Common myeloid progenitor, CD34-positive (primary cell): ENCODE results near the gene ITPKB.
A peak's percentile ranks its signal among the peaks of the same experiment; 100 is the strongest.

Experiments used
- CTCF ChIA-PET: fragments of 350-600 bp; sonication (Branson Sonifier 250); formaldehyde crosslinking; loops from one replicate; lab custom pipeline; 2021; ENCODE audit warnings: antibody characterized with exemption; lab: Charles Lee
- POLR2A ChIA-PET: fragments of 350-600 bp; sonication (Branson Sonifier 250); formaldehyde crosslinking; loops from one replicate; lab custom pipeline; 2021; ENCODE audit warnings: antibody characterized with exemption; lab: Charles Lee
- DNase-seq, 3 donors: peaks; one replicate each; pipeline versions ENCODE4 v3.0.0 to v3.0.0-alpha.2; 2013
- H3K27ac ChIP-seq, 2 experiments: 1 replicate in 1 of 2; 2 replicates in 1 of 2; pipeline ENCODE4 v1.7.0; 2013; ENCODE audit warnings: inconsistent platforms in 2 of 2, low read length in 2 of 2, mild to moderate bottlenecking in 2 of 2, low read depth in 1 of 2, moderate library complexity in 1 of 2; ENCODE audit not compliant: severe bottlenecking in 2 of 2, insufficient read depth in 1 of 2, poor library complexity in 1 of 2
- H3K27me3 ChIP-seq, 5 experiments: replicated peaks in 2 of 5; 1 replicate in 3 of 5; 2 replicates in 2 of 5; pipeline versions ENCODE4 v1.6.1 to v1.7.0; 2013; ENCODE audit warnings: low read length in 4 of 5, mild to moderate bottlenecking in 2 of 5, moderate library complexity in 2 of 5, inconsistent platforms in 1 of 5; ENCODE audit not compliant: insufficient read depth in 5 of 5, control insufficient read depth in 4 of 5
- H3K36me3 ChIP-seq, 4 experiments: 1 replicate in 2 of 4; 2 replicates in 2 of 4; pipeline versions ENCODE4 v1.6.1 to v1.7.0; 2013; ENCODE audit warnings: low read length in 3 of 4, control low read depth in 1 of 4, mild to moderate bottlenecking in 1 of 4; ENCODE audit not compliant: control insufficient read depth in 4 of 4, insufficient read depth in 4 of 4
- H3K4me1 ChIP-seq, 4 experiments: 1 replicate in 3 of 4; 2 replicates in 1 of 4; pipeline versions ENCODE4 v1.6.1 to v1.7.1; 2013; ENCODE audit warnings: low read length in 3 of 4, mild to moderate bottlenecking in 3 of 4, control low read depth in 1 of 4, inconsistent platforms in 1 of 4, moderate library complexity in 1 of 4; ENCODE audit not compliant: control insufficient read depth in 4 of 4, insufficient read depth in 4 of 4; ENCODE audit errors: control extremely low read depth in 1 of 4
- H3K4me3 ChIP-seq, 7 experiments: 1 replicate in 4 of 7; 2 replicates in 3 of 7; pipeline versions ENCODE4 v1.5.1 to v1.7.0; 2013; ENCODE audit warnings: mild to moderate bottlenecking in 7 of 7, low read length in 6 of 7, moderate library complexity in 6 of 7, inconsistent platforms in 2 of 7, low read depth in 2 of 7, control low read depth in 1 of 7; ENCODE audit not compliant: insufficient read depth in 4 of 7, control insufficient read depth in 1 of 7; ENCODE audit errors: extremely low read depth in 1 of 7
- H3K9me3 ChIP-seq, 5 experiments: 1 replicate in 4 of 5; 2 replicates in 1 of 5; pipeline versions ENCODE4 v1.6.1 to v1.7.1; 2013; ENCODE audit warnings: low read length in 4 of 5, mild to moderate bottlenecking in 2 of 5, inconsistent platforms in 1 of 5, low read depth in 1 of 5, moderate library complexity in 1 of 5; ENCODE audit not compliant: control insufficient read depth in 4 of 5, insufficient read depth in 2 of 5; ENCODE audit errors: control extremely low read depth in 1 of 5
- WGBS: methylation state at CpG from one replicate; pipeline ENCODE4 v1.1.5; 2013; ENCODE audit not compliant: insufficient coverage; 5-methylcytosine and 5-hydroxymethylcytosine counted together

Gene ITPKB

GRCh38 chr1:226736001-226736907 is 2.8 kb downstream of the ITPKB start:
- 92% methylated on average over 39 of the region's 39 CpGs for WGBS
- peaks cover 8 to 37% (median 26%) of the 10 kb centered on the region in 4 experiments for H3K36me3 ChIP-seq
- peak overlapping the region in 6 of 7 experiments; percentile 84 to 98 (median 91) for H3K4me3 ChIP-seq
- ChIA-PET POLR2A (no interaction called here), CTCF (interaction anchor here (0.7 to 1.8 kb wide), 7 partner anchors 8 to 84 kb away, joined by 3 to 6 read pairs (median 3); no protein-coding TSS in a partner anchor)
- no peak for DNase-seq
- no peaks in the 10 kb centered on the region for H3K27me3 ChIP-seq
- H3K9me3 ChIP-seq: no peaks in the 10 kb centered on the region
- no peak overlapping the region for H3K27ac ChIP-seq
- peaks cover 23 to 71% (median 68%) of the 10 kb centered on the region in 4 experiments for H3K4me1 ChIP-seq

GRCh38 chr1:226735576-226735975 is 3.5 kb downstream of the ITPKB start:
- Histone ChIP-seq H3K4me1 (peaks cover 28 to 70% (median 67%) of the 10 kb centered on the region in 4 experiments), H3K27ac (no peak overlapping the region), H3K36me3 (peaks cover 8 to 37% (median 26%) of the 10 kb centered on the region in 4 experiments), H3K27me3 (no peaks in the 10 kb centered on the region), H3K4me3 (peak overlapping the region in 1 of 7 experiments; percentile 10), H3K9me3 (no peaks in the 10 kb centered on the region)
- CTCF ChIA-PET: interaction anchor here (1.1 to 2.7 kb wide), 5 partner anchors 9 to 93 kb away, joined by 4 to 10 read pairs (median 6); no protein-coding TSS in a partner anchor
- 96% methylated on average over 11 of the region's 12 CpGs for WGBS
- POLR2A ChIA-PET: no interaction called here
- no peak for DNase-seq

- no peak overlapping the region for H3K27ac ChIP-seq
- 78% methylated on average over 3 of the region's 3 CpGs for WGBS
- no peaks in the 10 kb centered on the region for H3K27me3 ChIP-seq
- H3K9me3 ChIP-seq: no peaks in the 10 kb centered on the region
- H3K4me1 ChIP-seq: peaks cover 19 to 66% (median 60%) of the 10 kb centered on the region in 4 experiments
- ChIA-PET POLR2A (no interaction called here), CTCF (interaction anchor here (0.9 to 2.7 kb wide), 6 partner anchors 12 to 108 kb away, joined by 3 to 10 read pairs (median 4); no protein-coding TSS in a partner anchor)
- H3K4me3 ChIP-seq: peak overlapping the region in 1 of 7 experiments; percentile 20
- H3K36me3 ChIP-seq: peaks cover 12 to 45% (median 31%) of the 10 kb centered on the region in 4 experiments
- DNase-seq: no peak
Observed at GRCh38 chr1:226734611-226735153, 4.4 kb downstream of the ITPKB start.

- Histone ChIP-seq H3K36me3 (peaks cover 12 to 46% (median 33%) of the 10 kb centered on the region in 4 experiments), H3K9me3 (no peaks in the 10 kb centered on the region), H3K27me3 (no peaks in the 10 kb centered on the region), H3K27ac (no peak overlapping the region), H3K4me1 (peaks cover 17 to 63% (median 57%) of the 10 kb centered on the region in 4 experiments), H3K4me3 (peak overlapping the region in 3 of 7 experiments; percentile 5 to 56 (median 50))
- POLR2A ChIA-PET: interaction anchor here (1.0 kb wide), 1 partner anchor 10 kb away, joined by 3 read pairs; no protein-coding TSS in a partner anchor
- CTCF ChIA-PET: interaction anchor here (1.2 to 2.7 kb wide), 7 partner anchors 8 to 107 kb away, joined by 3 to 10 read pairs (median 4); no protein-coding TSS in a partner anchor
- 95% methylated on average over 4 of the region's 4 CpGs for WGBS
- DNase-seq: no peak
Observed at GRCh38 chr1:226733876-226734275, 5.2 kb downstream of the ITPKB start.

- H3K27me3 ChIP-seq: no peaks in the 10 kb centered on the region
- no peaks in the 10 kb centered on the region for H3K9me3 ChIP-seq
- CTCF ChIA-PET: interaction anchor here (1.2 to 2.7 kb wide), 4 partner anchors 8 to 28 kb away, joined by 3 to 10 read pairs (median 4); no protein-coding TSS in a partner anchor
- peak overlapping the region in 2 of 7 experiments; percentile 50 to 56 for H3K4me3 ChIP-seq
- peaks cover 17 to 63% (median 54%) of the 10 kb centered on the region in 4 experiments for H3K4me1 ChIP-seq
- H3K36me3 ChIP-seq: peaks cover 12 to 51% (median 35%) of the 10 kb centered on the region in 4 experiments
- peak overlapping the region in 1 of 2 experiments; percentile 35 for H3K27ac ChIP-seq
- no peak for DNase-seq
- POLR2A ChIA-PET: interaction anchor here (1.0 kb wide), 1 partner anchor 10 kb away, joined by 3 read pairs; no protein-coding TSS in a partner anchor
- WGBS: 17% methylated on average over 2 of the region's 4 CpGs
Observed at GRCh38 chr1:226733304-226733703, 5.8 kb downstream of the ITPKB start.

GRCh38 chr1:226732856-226733291 is 6.2 kb downstream of the ITPKB start:
- WGBS: 66% methylated on average over 3 of the region's 4 CpGs
- DNase-seq: no peak
- ChIA-PET POLR2A (interaction anchor here (1.0 kb wide), 1 partner anchor 9 kb away, joined by 3 read pairs; no protein-coding TSS in a partner anchor), CTCF (interaction anchor here (1.2 to 2.7 kb wide), 4 partner anchors 9 to 28 kb away, joined by 3 to 10 read pairs (median 4); no protein-coding TSS in a partner anchor)
- no peaks in the 10 kb centered on the region for H3K9me3 ChIP-seq
- H3K36me3 ChIP-seq: peaks cover 12 to 54% (median 35%) of the 10 kb centered on the region in 4 experiments
- no peaks in the 10 kb centered on the region for H3K27me3 ChIP-seq
- peaks cover 21 to 63% (median 54%) of the 10 kb centered on the region in 4 experiments for H3K4me1 ChIP-seq
- peak overlapping the region in 1 of 7 experiments; percentile 29 for H3K4me3 ChIP-seq
- H3K27ac ChIP-seq: peak overlapping the region in 1 of 2 experiments; percentile 35
